Inflammatory macrophage treated with lipopolysaccharide for 4 hours (primary cell): Measurements from ENCODE around the gene TBC1D20.

Experiments
- DNase-seq: peaks from one replicate; pipeline ENCODE4 v3.0.0-alpha.2; 2020

TBC1D20 gene

DNA sequence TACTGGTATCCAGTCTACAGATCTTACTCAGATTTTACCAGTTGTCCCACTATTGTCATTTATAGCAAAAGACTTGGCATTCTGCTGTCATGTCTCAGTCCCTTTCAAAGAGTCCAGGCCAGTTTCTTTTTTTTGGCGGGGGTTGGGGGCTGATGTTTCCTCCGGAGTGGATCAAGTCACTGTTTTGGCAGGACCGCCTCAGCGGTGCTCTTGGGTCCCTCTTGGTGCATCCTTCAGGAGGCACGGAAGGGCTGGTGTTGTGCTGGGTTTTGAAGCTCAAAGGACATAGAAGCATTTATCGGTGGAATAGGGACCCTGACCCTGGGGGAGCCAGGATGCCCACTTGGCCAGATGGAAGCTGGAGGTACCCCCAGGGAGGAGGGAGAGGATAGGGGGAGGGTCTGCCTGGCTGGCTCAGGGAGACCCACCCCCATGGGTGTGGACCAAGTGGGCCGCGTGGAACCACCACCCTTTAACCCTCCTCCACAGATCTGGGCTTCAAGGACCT is 43.4 kb downstream of the TBC1D20 start:
- no peak for DNase-seq

DNA sequence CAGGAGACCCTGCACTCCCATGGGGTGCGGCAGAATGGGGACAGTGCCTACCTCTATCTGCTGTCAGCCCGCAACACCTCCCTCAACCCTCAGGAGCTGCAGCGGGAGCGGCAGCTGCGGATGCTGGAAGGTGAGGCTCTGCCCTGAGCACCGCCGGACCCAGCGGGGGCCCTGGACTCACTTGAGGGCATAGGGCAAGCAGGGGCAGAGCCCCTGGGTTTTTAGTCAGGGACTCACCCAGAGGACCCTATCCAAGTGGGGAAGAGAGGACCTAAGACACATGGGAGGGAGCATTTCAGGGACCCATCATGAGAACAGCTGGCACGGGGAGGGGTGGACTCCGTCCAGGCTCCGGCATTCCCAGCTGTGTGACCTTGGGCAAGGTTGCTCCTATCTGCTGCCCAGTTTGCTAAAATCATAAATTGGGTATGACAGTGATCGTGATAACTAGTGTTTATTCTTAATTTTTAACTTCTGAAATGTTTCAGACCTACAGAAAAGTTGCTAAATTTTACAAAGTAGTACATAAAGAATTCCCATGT is 44.5 kb downstream of the TBC1D20 start:
- DNase-seq, result no peak

GRCh38 chr20:416950-417800 is 45.2 kb downstream of the TBC1D20 start:
- DNase-seq, result no peak

DNA sequence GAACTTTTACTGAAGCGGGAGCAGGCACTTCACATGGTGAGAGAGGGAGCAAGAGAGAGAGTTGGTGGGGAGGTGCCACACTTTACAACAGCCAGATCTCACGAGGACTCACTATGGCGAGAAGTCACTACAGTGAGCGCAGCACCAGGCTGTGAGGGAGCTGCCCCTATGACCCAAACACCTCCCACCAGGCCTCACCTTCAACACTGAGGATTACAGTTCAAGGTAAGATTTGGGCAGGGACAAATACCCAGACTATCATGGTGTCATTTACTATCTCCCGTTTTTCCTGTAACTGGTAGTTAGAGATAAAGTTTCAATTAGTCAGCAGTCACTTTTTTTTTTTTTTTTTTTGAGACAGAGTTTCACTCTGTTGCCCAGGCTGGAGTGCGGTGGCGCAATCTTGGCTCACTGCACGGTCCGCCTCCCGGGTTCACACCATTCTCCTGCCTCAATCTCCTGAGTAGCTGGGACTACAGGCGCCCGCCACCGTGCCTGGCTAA is 46.5 kb downstream of the TBC1D20 start:
- no peak for DNase-seq

DNA sequence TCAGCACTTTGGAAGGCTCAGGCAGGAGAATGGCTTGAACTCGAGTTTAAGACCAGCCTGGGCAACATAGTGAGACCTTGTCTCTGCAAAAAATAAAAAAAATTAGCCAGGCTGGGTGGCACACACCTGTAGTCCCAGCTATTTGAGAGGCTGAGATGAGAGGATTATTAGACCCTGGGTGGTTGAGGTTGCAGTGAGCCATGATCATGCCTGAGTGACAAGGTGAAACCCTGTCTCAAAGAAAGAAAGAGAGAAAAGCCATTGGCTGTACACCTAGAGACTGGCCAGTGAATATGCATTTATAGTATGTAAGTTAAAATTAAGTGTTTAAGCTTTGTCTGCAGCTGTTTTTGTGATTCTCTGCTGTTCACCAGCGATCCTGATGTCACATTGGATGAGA is 48.2 kb downstream of the TBC1D20 start:
- DNase-seq, result no peak

- no peak for DNase-seq
Measured at GRCh38 chr20:412081-412480, 50.3 kb downstream of the TBC1D20 start.

DNA sequence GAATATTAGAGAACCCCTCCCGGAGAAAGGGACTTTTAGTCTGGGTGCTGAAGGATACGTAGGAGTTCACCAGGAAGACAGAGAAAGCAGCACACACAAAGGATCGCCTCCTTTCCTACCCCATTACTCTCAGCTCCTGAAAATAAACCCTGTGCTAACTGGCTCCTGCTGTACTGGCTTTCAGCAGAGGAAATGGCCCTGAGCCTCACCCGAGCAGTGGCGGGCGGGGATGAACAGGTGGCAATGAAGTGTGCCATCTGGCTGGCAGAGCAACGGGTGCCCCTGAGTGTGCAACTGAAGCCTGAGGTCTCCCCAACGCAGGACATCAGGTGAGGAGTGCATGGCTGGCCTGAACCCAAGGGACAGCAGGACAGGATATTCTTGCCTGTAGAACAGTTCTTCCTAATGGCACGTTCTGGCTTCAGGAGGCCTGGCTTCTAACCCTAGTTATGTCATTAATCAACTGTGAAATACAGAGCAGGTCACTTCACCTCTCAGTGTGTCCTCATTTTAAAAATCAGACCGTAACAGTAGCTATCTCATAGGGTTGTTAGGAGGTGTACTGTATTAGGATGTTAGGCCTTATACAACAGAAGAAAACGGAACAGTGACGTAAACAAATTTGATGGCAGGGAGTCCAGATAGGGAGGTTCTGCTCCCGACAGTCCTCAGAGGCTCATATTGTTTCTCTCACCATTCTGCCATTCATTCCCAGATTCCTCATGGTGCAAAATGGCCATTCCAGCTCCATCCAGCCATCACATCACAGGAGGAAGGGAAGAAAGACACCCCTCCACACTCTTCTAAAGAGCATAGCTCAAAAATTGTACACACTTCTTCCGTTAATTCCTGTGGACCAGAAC is 52.4 kb downstream of the TBC1D20 start:
- DNase-seq, result no peak

GRCh38 chr20:408843-409696 is 53.3 kb downstream of the TBC1D20 start:
- DNase-seq, result no peak

DNA sequence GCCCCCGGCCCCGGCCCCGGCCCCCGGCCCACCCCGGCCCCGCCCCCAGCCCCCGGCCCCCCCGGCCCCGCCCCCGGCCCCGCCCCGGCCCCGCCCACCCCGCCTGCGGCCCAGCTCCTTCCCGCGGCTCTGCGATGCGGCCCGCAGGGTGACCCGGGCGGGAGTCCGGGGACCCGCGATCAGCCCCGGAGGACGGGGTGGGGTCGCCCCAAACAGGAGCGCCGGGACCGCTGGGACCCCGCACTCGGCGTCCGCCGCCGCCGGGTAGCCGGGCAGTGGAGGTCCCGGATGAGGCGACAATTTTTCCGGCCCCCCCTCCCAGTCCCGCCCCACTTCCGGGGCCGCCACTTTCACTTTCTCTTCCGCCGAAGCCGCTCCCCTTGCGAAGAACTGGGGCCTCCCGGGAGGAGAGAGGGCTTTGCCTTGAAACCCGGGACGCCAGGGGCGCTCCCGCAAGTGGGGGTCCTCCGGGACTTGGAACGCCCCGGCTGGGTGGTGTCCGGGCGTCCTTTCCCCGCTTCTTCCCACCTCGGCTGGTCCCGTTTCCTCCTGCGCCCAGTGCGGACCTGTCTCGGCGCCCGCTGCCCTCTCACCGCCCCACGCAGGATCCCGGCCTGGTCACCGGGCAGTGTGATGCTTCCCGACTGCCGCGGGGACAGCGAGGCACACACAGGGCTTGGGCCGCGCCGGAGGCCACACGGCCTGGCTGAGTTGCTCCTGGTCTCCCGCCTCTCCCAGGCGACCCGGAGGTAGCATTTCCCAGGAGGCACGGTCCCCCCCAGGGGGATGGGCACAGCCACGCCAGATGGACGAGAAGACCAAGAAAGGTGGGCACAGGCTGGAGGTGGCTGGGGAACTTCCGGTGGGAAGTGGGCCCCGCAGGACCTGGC is 54.1 kb downstream of the TBC1D20 start, which contains the start of gene RBCK1:
RBCK1 (plus strand) TSS at position 347 of the 890 bp plus-strand sequence; CDS start at position 806, 459 bp downstream.
- DNase-seq, result peak; percentile 88

DNA sequence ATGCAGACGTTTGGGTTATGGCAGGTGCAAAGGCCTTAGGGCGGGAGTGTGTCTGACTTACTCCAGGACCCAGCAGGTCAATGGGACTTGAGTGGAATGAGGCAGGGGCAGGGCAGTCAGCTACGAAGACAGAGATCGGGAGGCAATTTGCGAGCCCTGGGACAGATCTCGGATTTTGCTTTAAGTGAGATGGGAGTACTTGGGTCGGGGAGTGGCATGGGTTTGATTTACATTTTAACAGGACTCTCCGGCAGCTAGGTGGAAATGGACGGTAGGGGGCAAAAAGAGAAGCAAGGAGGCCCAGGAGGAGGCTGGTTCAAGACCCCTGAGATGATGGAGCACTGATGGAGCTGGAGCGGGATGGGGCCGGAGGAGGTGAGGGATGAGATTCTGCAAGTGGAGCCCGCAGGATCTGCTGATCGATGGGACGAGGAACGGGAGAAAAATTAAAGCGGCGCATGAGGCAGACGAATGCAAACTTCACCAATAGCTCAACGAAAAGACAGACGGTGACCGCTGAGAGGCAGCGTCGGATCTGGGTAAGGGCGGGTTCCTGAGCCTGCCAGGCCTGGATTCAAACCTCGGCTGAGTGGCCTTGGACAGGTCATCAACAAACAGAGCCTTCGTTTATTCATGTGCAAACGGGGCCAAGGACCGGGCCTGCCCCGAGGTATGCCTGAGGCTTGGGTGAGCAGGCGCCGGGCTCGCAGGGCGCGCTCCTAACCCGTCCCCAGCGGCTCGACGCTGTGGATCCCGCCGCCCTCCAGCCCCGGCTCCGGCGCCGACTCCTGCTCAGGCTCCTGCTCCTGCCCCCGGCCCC is 55.0 kb downstream of the TBC1D20 start:
- DNase-seq, result peak; percentile 58

DNA sequence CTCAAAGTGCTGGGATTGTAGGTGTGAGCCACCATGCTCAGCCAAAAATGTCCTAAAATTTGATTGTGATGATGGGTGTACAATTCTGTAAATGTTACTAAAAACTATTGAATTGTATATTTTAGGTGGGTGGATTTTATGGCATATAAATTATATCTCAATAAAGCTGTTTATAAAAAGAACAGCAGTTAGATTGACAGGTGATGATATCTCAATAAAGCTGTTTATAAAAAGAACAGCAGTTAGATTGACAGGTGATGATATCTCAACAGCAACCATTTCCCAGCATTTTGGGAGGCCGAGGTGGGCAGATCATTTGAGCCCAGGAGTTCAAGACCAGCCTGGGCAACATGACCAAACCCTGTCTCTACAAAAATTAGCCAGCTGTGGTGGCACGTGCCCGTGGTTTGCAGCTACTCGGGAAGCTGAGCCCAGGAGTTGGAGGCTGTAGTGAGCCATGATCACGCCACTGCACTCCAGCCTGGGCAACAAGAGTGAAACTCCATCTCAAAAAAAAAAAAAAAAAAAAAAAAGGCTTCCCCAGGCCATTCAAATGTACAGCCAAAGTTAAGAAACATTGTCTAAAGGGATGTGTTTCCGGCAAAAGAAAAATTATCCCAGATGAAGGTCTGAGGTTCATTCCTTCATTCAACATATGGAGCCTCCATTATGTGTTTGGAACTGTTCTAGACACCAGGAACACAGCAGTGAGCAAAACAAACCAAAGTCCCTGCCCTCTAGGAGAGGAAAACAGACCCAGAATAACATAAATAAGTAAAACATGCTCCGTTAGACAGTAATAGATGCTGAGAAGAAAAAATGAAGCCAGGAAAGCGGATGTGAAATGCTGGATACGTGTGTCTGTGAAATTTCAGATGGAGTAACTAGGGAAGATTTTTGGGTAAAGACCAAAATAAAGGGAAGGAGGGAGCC is 55.9 kb downstream of the TBC1D20 start:
- DNase-seq, result no peak

- DNase-seq, result no peak
Measured at GRCh38 chr20:404088-404487, 58.2 kb downstream of the TBC1D20 start.

- DNase-seq, result no peak
Measured at GRCh38 chr20:403582-403957, 58.8 kb downstream of the TBC1D20 start.

DNA sequence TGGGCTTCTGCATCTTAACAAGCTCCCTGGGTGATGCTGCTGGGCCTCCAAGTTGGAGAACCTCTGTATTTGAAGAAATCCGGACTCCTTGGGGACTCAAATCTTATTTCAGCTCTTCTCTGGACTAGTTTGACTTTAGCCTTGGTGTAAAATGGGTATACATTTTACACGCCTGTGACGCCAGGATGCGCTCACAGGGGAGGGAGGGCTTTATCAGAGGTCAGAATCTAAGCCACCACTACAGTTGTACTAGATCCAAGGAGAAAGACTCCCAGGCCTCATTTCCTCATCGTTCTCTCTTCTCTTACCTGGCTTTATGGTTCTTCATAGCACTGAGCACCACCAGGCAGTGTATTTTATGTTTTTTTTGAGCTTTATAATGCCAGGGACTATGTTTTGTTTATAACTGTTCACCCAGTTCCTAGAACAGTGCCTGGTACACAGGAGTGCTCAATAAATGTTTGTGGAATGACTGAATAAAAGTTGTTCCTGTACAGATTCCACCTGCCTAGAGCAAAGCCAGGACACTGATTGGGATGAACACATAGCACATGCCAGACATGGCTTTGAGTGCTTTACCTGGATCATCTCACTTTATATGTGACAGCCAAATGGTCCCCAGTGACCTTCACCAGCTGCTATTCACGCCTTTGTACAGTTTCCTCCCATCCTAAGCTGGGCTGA is 59.3 kb downstream of the TBC1D20 start:
- no peak for DNase-seq

DNA sequence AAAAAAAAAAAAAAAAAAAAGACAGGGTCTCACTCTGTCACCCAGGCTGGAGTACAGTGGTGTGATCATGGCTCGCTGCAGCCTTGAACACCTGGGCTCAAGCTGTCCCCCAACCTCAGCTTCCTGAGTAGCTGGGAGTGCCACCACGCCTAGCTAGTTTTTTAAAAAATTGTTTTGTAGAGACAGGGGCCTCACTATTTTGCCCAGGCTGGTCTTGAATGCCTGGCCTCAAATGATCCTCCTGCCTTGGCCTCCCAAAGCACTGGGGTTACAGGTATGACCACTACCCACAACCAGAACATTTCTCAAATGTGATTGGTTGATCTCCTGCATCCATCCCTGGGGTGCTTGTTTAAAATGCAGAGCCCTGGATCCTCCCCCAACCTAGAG is 59.8 kb downstream of the TBC1D20 start:
- no peak for DNase-seq

- DNase-seq, result no peak
Measured at GRCh38 chr20:401682-402495, 60.4 kb downstream of the TBC1D20 start.

DNA sequence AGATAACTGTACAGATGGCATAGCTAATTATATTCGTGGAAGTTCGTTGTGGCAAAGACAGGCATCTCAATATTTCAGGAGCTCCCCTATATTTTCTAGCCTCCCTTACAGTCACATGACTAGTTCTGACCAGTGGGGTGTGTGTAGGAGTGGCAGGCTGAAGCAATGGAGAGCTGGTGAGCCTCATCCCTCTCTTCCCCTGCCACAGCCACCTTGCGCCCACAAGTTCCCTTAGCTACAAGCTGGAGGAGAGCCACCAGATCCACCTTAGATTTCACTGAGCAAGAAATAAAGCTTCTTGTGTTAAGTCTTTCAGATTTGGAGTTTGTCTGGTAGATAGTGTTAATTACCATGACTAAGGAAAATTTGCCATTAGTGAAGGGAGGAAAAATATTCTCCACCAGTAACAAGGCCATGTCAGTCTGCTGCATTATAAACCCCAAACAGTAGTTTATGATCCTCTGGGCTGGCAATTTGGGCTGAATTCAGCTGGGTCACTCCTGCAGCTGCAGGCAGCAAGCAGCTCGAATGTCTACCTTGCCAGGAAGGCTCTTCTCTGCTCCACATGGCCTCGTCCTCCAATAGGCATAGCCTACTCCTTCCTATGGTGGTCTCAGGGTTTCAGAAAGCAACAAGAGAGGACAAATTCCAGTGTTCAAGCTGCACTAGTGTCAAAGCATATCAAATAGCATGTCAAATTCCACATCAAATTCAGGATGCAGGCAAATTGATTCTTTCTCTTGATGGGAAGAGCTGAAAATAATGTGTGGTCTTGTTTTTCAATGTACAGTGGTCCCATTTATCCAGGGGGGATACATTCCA is 61.7 kb downstream of the TBC1D20 start:
- DNase-seq, result peak; percentile 15
